Measurements from ENCODE around the gene SPATA33. TPM values are rescaled to one million over a fixed set of nuclear protein-coding genes. Genes with fewer than 3 reads are reported as not detected.

Gene SPATA33
- total and polyA plus RNA-seq, 10 of the 15 experiments (the other 5 are each of a cell fraction or from before 2014, with no cell fraction given): 1.1 to 15.8 (median 7.6) TPM

GRCh38 chr16:89707695-89708094, 50.1 kb downstream of the SPATA33 start:
- no peak for FAIRE-seq
- BruUV-seq (replicated peaks): no TSS peak
- Histone ChIP-seq H3K9me3 (replicated peaks; ENCODE audit: control insufficient read depth, insufficient read depth, low read length) (no peaks in the 10 kb centered on the region), H3K79me2 (ENCODE audit: control insufficient read depth, insufficient read depth, low read length) (peaks cover 6% of the 10 kb centered on the region), H2AFZ (ENCODE audit: control insufficient read depth, low read depth, low read length) (no peak overlapping the region), H3K27me3 (replicated peaks in 1 of 2; ENCODE audit: control insufficient read depth in 2 of 2, insufficient read depth in 2 of 2, low read length in 1 of 2) (no peaks in the 10 kb centered on the region), H3K36me3 (ENCODE audit: control insufficient read depth in 2 of 2, insufficient read depth in 2 of 2, low read length in 1 of 2) (no peaks in the 10 kb centered on the region), H3K4me3 (no peak overlapping the region), H3K4me1 (ENCODE audit: control insufficient read depth, insufficient read depth, low read length) (no peaks in the 10 kb centered on the region), H3K4me2 (ENCODE audit: control insufficient read depth, insufficient read depth) (no peak overlapping the region), H4K20me1 (ENCODE audit: control insufficient read depth, insufficient read depth) (no peaks in the 10 kb centered on the region), H3K27ac (ENCODE audit: control insufficient read depth, insufficient read depth) (no peak overlapping the region), H3K9ac (ENCODE audit: control insufficient read depth, insufficient read depth, low read length) (no peak overlapping the region)
- TF ChIP-seq NFYB (IDR thresholded peaks at IDR 0.05; ENCODE audit: insufficient read depth, low read depth, low read length): no peak
- TF ChIP-seq SREBF1 (IDR thresholded peaks at IDR 0.05; ENCODE audit: low read length): no peak
- TF ChIP-seq ELK1 (IDR thresholded peaks at IDR 0.05; ENCODE audit: low read depth, low read length): no peak
- no peak for TF ChIP-seq BCLAF1 (IDR thresholded peaks at IDR 0.05)
- no peak for TF ChIP-seq CBFB (IDR thresholded peaks at IDR 0.05; ENCODE audit: low read depth)
- TF ChIP-seq RFX5 (IDR thresholded peaks at IDR 0.05; ENCODE audit: low read depth, low read length): no peak
- TF ChIP-seq IKZF1 (conservative IDR thresholded peaks at IDR 0.05): no peak
- TF ChIP-seq TCF7 (IDR thresholded peaks at IDR 0.05; ENCODE audit: borderline replicate concordance): no peak
- TF ChIP-seq IRF4 (IDR thresholded peaks at IDR 0.05; ENCODE audit: low read depth, low read length): no peak
- no peak for TF ChIP-seq EP300 (IDR thresholded peaks at IDR 0.05; ENCODE audit: borderline replicate concordance in 1 of 2, control insufficient read depth in 1 of 2, low read depth in 2 of 2, low read length in 2 of 2)
- TF ChIP-seq MYC (IDR thresholded peaks at IDR 0.05; ENCODE audit: insufficient read depth, insufficient read length, insufficient replicate concordance, low read length, severe bottlenecking): no peak
- intact Hi-C loops (cut with micrococcal nuclease; ENCODE audit: unreplicated experiment) (loop anchor here (10.0 kb wide), 1 partner anchor 207 kb away; the partner anchor contains the start of gene MC1R), in situ Hi-C loops (cut with MboI) (loop anchor here (10.0 kb wide), 1 partner anchor 87 kb away; no protein-coding TSS in a partner anchor)
- ChIA-PET CTCF (interaction anchor here (3.1 to 5.4 kb wide), 3 partner anchors 13 to 154 kb away, joined by 12 to 119 read pairs (median 82); partner anchors contain the start of gene VPS9D1), RAD21 (ENCODE audit: unreplicated experiment) (interaction anchor here (0.8 to 2.4 kb wide), 4 partner anchors 86 to 203 kb away, joined by 3 to 60 read pairs (median 7); no protein-coding TSS in a partner anchor), SMC1A (ENCODE audit: uncharacterized antibody, unreplicated experiment) (interaction anchor here (1.0 to 4.7 kb wide), 2 partner anchors 53 to 153 kb away, joined by 3 to 44 read pairs; no protein-coding TSS in a partner anchor), POLR2A (no interaction called here)
- no peak for DNase-seq (ENCODE audit: low read depth, low spot score)
- 50% methylated on average over 9 of the region's 9 CpGs for WGBS (ENCODE audit: insufficient coverage, insufficient replicate concordance, low lambda C conversion rate, missing lambda C conversion rate)
- ATAC-seq: no peak

Measured in GM12878 (cell line).